ENCODE results near the gene PRR15L. TPM values are rescaled to one million over a fixed set of nuclear protein-coding genes. Genes with fewer than 3 reads are reported as not detected.

Gene PRR15L
- total RNA-seq, 1 experiment from 2014 or later: not detected

DNA sequence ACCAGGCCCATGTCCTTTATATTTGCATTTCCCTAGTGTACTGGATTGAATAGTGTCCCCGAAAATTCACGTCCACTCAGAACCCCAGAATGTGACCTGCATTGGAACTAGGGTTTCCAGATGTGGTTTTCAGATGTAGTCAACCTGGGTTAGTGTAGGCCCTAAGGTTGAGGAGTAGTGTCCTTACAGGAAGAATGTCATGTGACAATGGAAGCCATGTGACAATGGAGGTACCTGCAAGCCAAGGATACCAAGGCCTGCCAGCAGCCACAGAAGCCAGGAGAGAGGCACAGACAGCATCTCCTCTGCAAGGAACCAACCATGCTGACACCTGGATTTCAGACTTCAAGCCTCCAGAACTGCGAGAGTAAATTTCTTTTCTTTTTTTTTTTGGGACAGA lies 5.2 kb upstream of the PRR15L start:
- H3K4me1 Mint-ChIP-seq: peaks cover 0 to 23% of the 10 kb centered on the region in 2 experiments
- Histone ChIP-seq H3K4me1 (ENCODE audit: insufficient read depth, low read length) (no peaks in the 10 kb centered on the region; the same call in 1 of the 2 replicates), H3K9me3 (ENCODE audit: control insufficient read depth, low read depth, low read length) (no peaks in the 10 kb centered on the region), H2BK15ac (ENCODE audit: low read depth, low read length) (no peak overlapping the region), H2AK5ac (ENCODE audit: insufficient read length, low read length) (no peak overlapping the region), H2BK20ac (ENCODE audit: low read depth, low read length, poor library complexity, severe bottlenecking) (no peak overlapping the region), H3K79me1 (ENCODE audit: insufficient read depth, low read depth, low read length, poor library complexity, severe bottlenecking) (no peaks in the 10 kb centered on the region), H4K91ac (ENCODE audit: insufficient read length, low read depth, low read length) (no peak overlapping the region), H3K56ac (ENCODE audit: insufficient read length, low read depth, low read length) (no peak overlapping the region), H2BK120ac (ENCODE audit: low read depth, low read length, poor library complexity, severe bottlenecking) (no peak overlapping the region), H3K4ac (ENCODE audit: low read depth, low read length) (no peak overlapping the region), H4K20me1 (ENCODE audit: control insufficient read depth, insufficient read depth, insufficient read length) (no peaks in the 10 kb centered on the region), H2BK12ac (ENCODE audit: insufficient read length, low read depth, low read length) (no peak overlapping the region), H3K23me2 (ENCODE audit: insufficient read length, low read depth, low read length, poor library complexity, severe bottlenecking) (no peaks in the 10 kb centered on the region), H3K4me2 (ENCODE audit: insufficient read depth, insufficient read length, low read length) (no peak overlapping the region), H3K18ac (ENCODE audit: insufficient read length, low read depth, low read length) (no peak overlapping the region), H3K79me2 (ENCODE audit: insufficient read depth, low read length) (no peaks in the 10 kb centered on the region), H3K23ac (ENCODE audit: insufficient read length, low read depth, low read length) (no peak overlapping the region), H4K5ac (ENCODE audit: insufficient read length, low read depth, low read length) (no peak overlapping the region), H4K8ac (replicated peaks; ENCODE audit: insufficient read length, low read depth, low read length) (no peak overlapping the region), H2BK5ac (ENCODE audit: insufficient read length, low read length) (no peak overlapping the region), H3K9ac (ENCODE audit: extremely low read depth, insufficient read length, low read length) (no peak overlapping the region), H3K14ac (ENCODE audit: insufficient read depth, low read length) (no peak overlapping the region), H2AFZ (ENCODE audit: low read length) (no peak overlapping the region), H3K27me3 (ENCODE audit: insufficient read depth, low read length) (no peaks in the 10 kb centered on the region), H3T11ph (ENCODE audit: low read length) (no peak overlapping the region), H3K27ac (ENCODE audit: insufficient read length, low read depth, low read length) (no peak overlapping the region)
- H3K9me3 Mint-ChIP-seq: no peaks in the 10 kb centered on the region
- TF ChIP-seq, protein P1, sequence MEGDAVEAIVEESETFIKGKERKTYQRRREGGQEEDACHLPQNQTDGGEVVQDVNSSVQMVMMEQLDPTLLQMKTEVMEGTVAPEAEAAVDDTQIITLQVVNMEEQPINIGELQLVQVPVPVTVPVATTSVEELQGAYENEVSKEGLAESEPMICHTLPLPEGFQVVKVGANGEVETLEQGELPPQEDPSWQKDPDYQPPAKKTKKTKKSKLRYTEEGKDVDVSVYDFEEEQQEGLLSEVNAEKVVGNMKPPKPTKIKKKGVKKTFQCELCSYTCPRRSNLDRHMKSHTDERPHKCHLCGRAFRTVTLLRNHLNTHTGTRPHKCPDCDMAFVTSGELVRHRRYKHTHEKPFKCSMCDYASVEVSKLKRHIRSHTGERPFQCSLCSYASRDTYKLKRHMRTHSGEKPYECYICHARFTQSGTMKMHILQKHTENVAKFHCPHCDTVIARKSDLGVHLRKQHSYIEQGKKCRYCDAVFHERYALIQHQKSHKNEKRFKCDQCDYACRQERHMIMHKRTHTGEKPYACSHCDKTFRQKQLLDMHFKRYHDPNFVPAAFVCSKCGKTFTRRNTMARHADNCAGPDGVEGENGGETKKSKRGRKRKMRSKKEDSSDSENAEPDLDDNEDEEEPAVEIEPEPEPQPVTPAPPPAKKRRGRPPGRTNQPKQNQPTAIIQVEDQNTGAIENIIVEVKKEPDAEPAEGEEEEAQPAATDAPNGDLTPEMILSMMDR (conservative IDR thresholded peaks at IDR 0.05): no peak
- DNase-seq: no peak
- H3K4me3 Mint-ChIP-seq: no peak overlapping the region
- WGBS (ENCODE audit: extremely low coverage, insufficient read length, low lambda C conversion rate): no CpG with 5 or more reads among the region's 3 CpGs
- peaks cover 39% of the 10 kb centered on the region for H3K27me3 Mint-ChIP-seq (ENCODE audit: low read depth)
- no peak overlapping the region for H3K27ac Mint-ChIP-seq
- no peaks in the 10 kb centered on the region for H3K36me3 Mint-ChIP-seq (ENCODE audit: insufficient read depth in 1 of 3, low read depth in 3 of 3)
